HT1080 (cell line): ENCODE results near the gene MADCAM1. TPM values are rescaled to one million over a fixed set of nuclear protein-coding genes. Genes with fewer than 3 reads are reported as not detected.
A peak's percentile ranks its signal among the peaks of the same experiment; 100 is the strongest.

ENCODE experiments used
- DNase-seq: peaks from one replicate; pipeline ENCODE4 v3.0.0-alpha.2; 2015; ENCODE audit warnings: low read depth
- total RNA-seq: library from RNA; depleted of rRNA; stranded (reverse); fragments of >200 nt; shearing (Covaris generic); gene quantifications from 2 replicates; pipeline ENCODE4 v1.2.3, GENCODE V29; 2014

Gene MADCAM1
- total RNA-seq, 1 experiment from 2014 or later: not detected

- peak; percentile 84 for DNase-seq
Observed at GRCh38 chr19:488505-489417, 7.5 kb upstream of the MADCAM1 start.

- no peak for DNase-seq
Observed at GRCh38 chr19:489418-490196, 6.7 kb upstream of the MADCAM1 start.

- DNase-seq: no peak
Observed at GRCh38 chr19:491146-491741, 5.0 kb upstream of the MADCAM1 start.

- no peak for DNase-seq
Observed at GRCh38 chr19:492091-492531, 4.2 kb upstream of the MADCAM1 start.

GRCh38 chr19:493391-494170 lies 2.7 kb upstream of the MADCAM1 start:
- no peak for DNase-seq

- DNase-seq: no peak
Observed at GRCh38 chr19:494171-495080, 1.9 kb upstream of the MADCAM1 start.

GRCh38 chr19:495081-495401 lies 1.2 kb upstream of the MADCAM1 start:
- no peak for DNase-seq

- DNase-seq: peak; percentile 40
Observed at GRCh38 chr19:495402-496111, 729 bp upstream of the MADCAM1 start.

- DNase-seq: no peak
Observed at GRCh38 chr19:496986-497385, 700 bp downstream of the MADCAM1 start.

GRCh38 chr19:497491-497868 lies 1.2 kb downstream of the MADCAM1 start:
- no peak for DNase-seq

- DNase-seq: no peak
Observed at GRCh38 chr19:497869-498510, 1.7 kb downstream of the MADCAM1 start.

- DNase-seq: no peak
Observed at GRCh38 chr19:498511-498891, 2.2 kb downstream of the MADCAM1 start.

- no peak for DNase-seq
Observed at GRCh38 chr19:498977-499623, 2.8 kb downstream of the MADCAM1 start.

GRCh38 chr19:501646-502045 lies 5.4 kb downstream of the MADCAM1 start:
- DNase-seq: no peak

GRCh38 chr19:504616-505015 lies 8.3 kb downstream of the MADCAM1 start:
- DNase-seq: no peak

GRCh38 chr19:506404-507285 lies 10.4 kb downstream of the MADCAM1 start:
- peak; percentile 99 for DNase-seq
